HUES48 (cell line): Measurements from ENCODE around the gene DDAH2.

Experiments
- H3K27ac ChIP-seq: one replicate; pipeline ENCODE4 v1.7.0; 2013; ENCODE audit warnings: low read depth, low read length, inconsistent platforms
- H3K27me3 ChIP-seq: 2 replicates; pipeline ENCODE4 v1.6.1; 2013; ENCODE audit warnings: mild to moderate bottlenecking, low read length; ENCODE audit not compliant: control insufficient read depth, insufficient read depth
- H3K36me3 ChIP-seq: 2 replicates; pipeline ENCODE4 v1.6.1; 2013; ENCODE audit warnings: low read length; ENCODE audit not compliant: control insufficient read depth, insufficient read depth
- H3K4me1 ChIP-seq: 2 replicates; pipeline ENCODE4 v1.6.1; 2013; ENCODE audit warnings: mild to moderate bottlenecking, low read length; ENCODE audit not compliant: control insufficient read depth, insufficient read depth
- H3K4me3 ChIP-seq: 2 replicates; pipeline ENCODE4 v1.5.1; 2013; ENCODE audit warnings: mild to moderate bottlenecking, low read depth, low read length
- H3K9ac ChIP-seq: 2 replicates; pipeline ENCODE4 v1.6.1; 2013; ENCODE audit warnings: mild to moderate bottlenecking, low read depth, low read length, moderate library complexity
- H3K9me3 ChIP-seq: 2 replicates; pipeline ENCODE4 v1.6.1; 2013; ENCODE audit warnings: low read length; ENCODE audit not compliant: control insufficient read depth, insufficient read depth

The DDAH2 gene

DNA sequence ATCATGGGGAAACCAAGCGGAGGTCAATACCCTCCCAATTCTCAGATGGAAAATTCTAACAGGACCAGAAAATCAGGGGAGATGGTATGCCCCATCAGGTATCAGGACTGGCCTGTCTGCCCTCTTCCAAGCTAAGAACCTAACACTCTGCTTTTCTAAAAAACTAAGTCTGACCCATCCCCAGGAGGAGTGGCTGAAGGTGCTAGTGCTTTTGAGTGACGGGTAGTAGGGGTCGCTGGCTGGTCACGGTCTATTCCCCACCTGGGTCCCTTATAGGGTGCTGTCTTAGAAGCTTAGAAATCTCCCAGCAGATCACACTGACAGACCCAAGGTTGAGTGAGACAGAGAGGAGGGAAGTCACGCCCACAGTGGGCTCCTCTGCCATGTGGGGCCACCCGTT lies 35.6 kb downstream of the DDAH2 start:
- Histone ChIP-seq H3K36me3 (peaks cover 72% of the 10 kb centered on the region), H3K9ac (no peak overlapping the region), H3K4me1 (no peaks in the 10 kb centered on the region; the same call in 1 of the 2 replicates), H3K27ac (no peak overlapping the region), H3K4me3 (no peak overlapping the region), H3K9me3 (no peaks in the 10 kb centered on the region), H3K27me3 (no peaks in the 10 kb centered on the region)

GRCh38 chr6:31692886-31693285 lies 36.2 kb downstream of the DDAH2 start:
- Histone ChIP-seq H3K9me3 (no peaks in the 10 kb centered on the region), H3K4me3 (no peak overlapping the region), H3K27me3 (no peaks in the 10 kb centered on the region), H3K36me3 (peaks cover 78% of the 10 kb centered on the region), H3K9ac (no peak overlapping the region), H3K4me1 (peaks cover 4% of the 10 kb centered on the region; the same call in 1 of the 2 replicates), H3K27ac (no peak overlapping the region)

DNA sequence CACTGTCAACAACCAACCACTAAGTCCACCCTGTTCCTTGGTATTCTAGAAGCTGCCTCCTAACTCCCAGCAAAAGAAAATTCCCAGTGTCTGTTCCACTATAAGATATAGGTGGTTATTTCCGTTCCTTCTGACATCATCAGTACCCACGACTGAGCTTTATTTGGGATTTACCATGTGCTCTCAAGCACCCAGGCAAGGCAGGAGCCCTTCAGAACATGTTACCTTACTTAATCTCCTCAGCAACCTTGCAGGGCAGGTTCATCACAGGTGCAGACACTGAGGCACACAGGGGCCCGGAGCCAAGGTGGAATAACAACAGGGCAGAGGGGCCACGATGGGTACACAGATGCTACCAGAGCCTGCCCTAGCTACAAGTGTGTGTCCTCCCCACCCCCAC lies 36.7 kb downstream of the DDAH2 start:
- peaks cover 4% of the 10 kb centered on the region; the same call in 1 of the 2 replicates for H3K4me1 ChIP-seq
- H3K9ac ChIP-seq, result no peak overlapping the region
- H3K27me3 ChIP-seq, result no peaks in the 10 kb centered on the region
- peaks cover 83% of the 10 kb centered on the region for H3K36me3 ChIP-seq
- no peak overlapping the region for H3K4me3 ChIP-seq
- H3K9me3 ChIP-seq, result no peaks in the 10 kb centered on the region
- no peak overlapping the region for H3K27ac ChIP-seq

- H3K9me3 ChIP-seq, result no peaks in the 10 kb centered on the region
- no peaks in the 10 kb centered on the region for H3K27me3 ChIP-seq
- H3K36me3 ChIP-seq, result peaks cover 85% of the 10 kb centered on the region
- H3K4me1 ChIP-seq, result peaks cover 4% of the 10 kb centered on the region; the same call in 1 of the 2 replicates
- no peak overlapping the region for H3K27ac ChIP-seq
- H3K4me3 ChIP-seq, result no peak overlapping the region
- H3K9ac ChIP-seq, result no peak overlapping the region
Measured at GRCh38 chr6:31691564-31692108, 37.5 kb downstream of the DDAH2 start.

DNA sequence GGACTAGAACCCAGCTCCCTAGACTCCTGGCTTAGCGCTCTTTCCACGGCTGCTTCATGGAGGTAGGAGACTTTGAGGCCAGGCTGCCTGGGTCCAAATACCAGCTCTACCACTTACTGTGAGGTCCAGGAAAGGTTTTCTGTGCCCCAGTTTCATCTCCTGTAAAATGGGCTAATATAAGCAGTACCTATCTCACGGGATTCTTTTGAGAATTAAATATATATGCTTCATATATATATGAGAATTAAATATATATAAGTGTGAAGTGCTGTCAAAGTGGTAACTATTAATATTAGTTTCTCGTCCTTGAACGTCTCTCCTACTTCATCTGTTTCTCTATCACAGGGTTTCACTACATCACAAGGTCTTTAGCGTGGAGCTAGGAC lies 38.0 kb downstream of the DDAH2 start:
- Histone ChIP-seq H3K36me3 (peaks cover 86% of the 10 kb centered on the region), H3K27ac (peak overlapping the region; percentile 59), H3K9me3 (no peaks in the 10 kb centered on the region), H3K4me3 (no peak overlapping the region), H3K9ac (no peak overlapping the region), H3K4me1 (peaks cover 4% of the 10 kb centered on the region; the same call in 1 of the 2 replicates), H3K27me3 (no peaks in the 10 kb centered on the region)

- peaks cover 4% of the 10 kb centered on the region; the same call in 1 of the 2 replicates for H3K4me1 ChIP-seq
- H3K9ac ChIP-seq, result no peak overlapping the region
- peaks cover 90% of the 10 kb centered on the region for H3K36me3 ChIP-seq
- peak overlapping the region; percentile 59 for H3K27ac ChIP-seq
- H3K27me3 ChIP-seq, result no peaks in the 10 kb centered on the region
- no peaks in the 10 kb centered on the region for H3K9me3 ChIP-seq
- no peak overlapping the region for H3K4me3 ChIP-seq
Measured at GRCh38 chr6:31690231-31691077, 38.6 kb downstream of the DDAH2 start.

DNA sequence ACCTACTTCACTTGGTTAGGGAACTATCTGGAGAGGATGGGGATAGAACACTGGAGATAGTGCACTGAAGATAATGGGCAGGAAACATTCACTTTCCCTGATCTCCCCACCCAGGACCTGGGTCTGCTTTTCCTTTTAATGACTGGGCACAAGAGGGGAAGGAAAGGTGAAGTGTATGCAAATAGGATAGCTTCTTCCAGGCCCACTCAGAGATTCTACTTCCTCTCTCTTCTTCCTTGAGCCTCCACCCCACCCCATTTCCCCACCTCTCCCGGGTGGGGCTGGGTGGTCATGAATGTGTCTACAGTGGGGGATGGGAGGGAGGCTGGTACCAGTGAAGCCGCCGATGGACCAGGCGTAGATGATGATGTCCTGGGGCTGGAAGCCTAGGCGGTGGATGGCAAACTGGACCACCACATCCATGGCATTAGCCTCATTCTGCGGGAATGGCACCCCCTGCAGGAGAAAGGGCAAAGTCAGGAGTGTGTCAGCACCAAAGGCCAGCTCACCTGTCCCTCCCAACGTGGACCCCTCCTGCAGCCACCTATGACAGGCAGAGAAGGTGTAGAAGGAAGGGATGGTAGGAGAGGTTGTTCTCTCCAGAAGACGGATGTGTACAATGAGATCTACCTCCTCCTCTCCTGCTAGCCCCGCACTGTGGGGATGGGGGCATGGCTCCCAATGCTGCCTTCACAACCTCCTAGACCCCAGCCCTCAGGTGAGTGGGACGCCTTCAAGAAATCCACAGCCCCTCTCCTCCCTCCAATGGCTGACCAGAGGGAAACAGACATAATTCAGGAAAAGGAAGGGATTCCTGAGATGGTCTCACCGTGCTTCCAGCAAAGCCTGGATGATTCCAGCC lies 39.6 kb downstream of the DDAH2 start:
- no peak overlapping the region for H3K9ac ChIP-seq

GRCh38 chr6:31687860-31688693 lies 41.0 kb downstream of the DDAH2 start:
- Histone ChIP-seq H3K4me3 (no peak overlapping the region), H3K27ac (no peak overlapping the region), H3K27me3 (no peaks in the 10 kb centered on the region), H3K4me1 (peaks cover 7% of the 10 kb centered on the region; the same call in 1 of the 2 replicates), H3K9me3 (no peaks in the 10 kb centered on the region), H3K36me3 (peaks cover 71% of the 10 kb centered on the region), H3K9ac (no peak overlapping the region)

More for the DNA sequence above, 39.6 kb downstream of the DDAH2 start:
- peaks cover 82% of the 10 kb centered on the region for H3K36me3 ChIP-seq
- peaks cover 4% of the 10 kb centered on the region; the same call in 1 of the 2 replicates for H3K4me1 ChIP-seq
- no peaks in the 10 kb centered on the region for H3K27me3 ChIP-seq
- H3K4me3 ChIP-seq, result no peak overlapping the region
- H3K9me3 ChIP-seq, result no peaks in the 10 kb centered on the region
- peak overlapping the region; percentile 14 for H3K27ac ChIP-seq

GRCh38 chr6:31687321-31687720 lies 41.8 kb downstream of the DDAH2 start:
- Histone ChIP-seq H3K27ac (no peak overlapping the region), H3K4me1 (peaks cover 7% of the 10 kb centered on the region; the same call in 1 of the 2 replicates), H3K9ac (no peak overlapping the region), H3K36me3 (peaks cover 64% of the 10 kb centered on the region), H3K4me3 (no peak overlapping the region), H3K9me3 (no peaks in the 10 kb centered on the region), H3K27me3 (peaks cover under 1% of the 10 kb centered on the region)

DNA sequence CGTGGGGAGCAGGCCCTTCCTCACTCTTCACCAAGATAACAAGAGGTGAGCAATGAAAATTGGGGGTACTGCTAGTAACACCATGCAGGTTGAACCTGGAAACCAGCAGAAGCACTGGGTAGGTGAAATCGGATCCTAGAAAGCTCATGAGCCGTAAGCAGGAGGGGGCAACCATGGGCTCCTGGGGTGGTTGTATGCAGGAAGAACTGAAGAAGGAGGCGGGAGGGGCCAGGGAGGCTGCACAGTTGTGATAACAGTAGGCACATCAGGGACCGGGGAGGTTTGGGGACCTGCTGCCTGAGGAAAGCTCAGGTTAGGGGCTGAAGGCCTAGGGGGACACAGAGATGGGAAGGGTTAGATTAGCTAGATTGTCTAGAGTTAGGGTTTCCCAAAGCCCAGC lies 42.6 kb downstream of the DDAH2 start:
- Histone ChIP-seq H3K27me3 (peaks cover 9% of the 10 kb centered on the region), H3K36me3 (peaks cover 58% of the 10 kb centered on the region), H3K4me1 (peaks cover 7% of the 10 kb centered on the region; the same call in 1 of the 2 replicates), H3K9ac (no peak overlapping the region), H3K9me3 (no peaks in the 10 kb centered on the region), H3K27ac (no peak overlapping the region), H3K4me3 (no peak overlapping the region)
